ENCODE data around the gene GPR78. TPM values are rescaled to one million over a fixed set of nuclear protein-coding genes. Genes with fewer than 3 reads are reported as not detected.
"Not testable (repeated sequence)": the region's sequence is repeated elsewhere in the genome, so short reads cannot be mapped to it uniquely, and the experiment has no call there.

GPR78 gene
- total and polyA plus RNA-seq, 2 of the 8 experiments (the other 6 are each of a cell fraction or from before 2014, with no cell fraction given): 1.0 to 3.0 TPM

DNA sequence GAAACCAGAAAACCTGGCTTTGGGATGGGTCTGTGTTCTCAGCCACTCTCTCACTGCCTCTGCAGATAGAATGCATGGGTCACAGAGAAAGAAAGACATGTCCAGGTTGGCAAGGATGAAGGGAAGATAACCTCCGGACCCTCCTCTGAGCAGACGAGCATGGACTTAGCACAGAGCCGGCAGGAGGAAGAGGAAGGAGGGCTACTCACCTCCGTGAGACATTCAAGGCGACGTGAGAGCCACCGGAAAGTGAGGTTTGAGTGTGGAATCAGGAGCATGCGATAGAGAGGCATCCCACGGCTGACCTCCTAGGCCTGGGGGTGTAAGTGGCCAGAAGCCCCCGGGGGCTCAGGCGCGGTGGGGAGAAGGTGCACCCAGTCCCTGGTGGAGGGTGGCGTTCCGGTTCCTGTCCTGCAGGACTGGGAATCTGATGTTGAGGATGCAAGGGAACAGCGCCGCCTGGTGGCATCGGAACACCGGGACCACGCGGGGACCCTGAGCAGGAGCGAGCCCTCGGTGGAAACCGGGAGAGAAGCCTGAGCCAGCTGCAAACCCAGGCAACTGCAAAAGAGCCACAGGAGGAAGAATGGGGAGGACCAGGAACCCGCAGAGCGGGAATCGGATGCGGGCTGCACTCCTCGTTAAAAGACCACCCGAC, 55.8 kb downstream of the GPR78 start:
- H3K36me3 ChIP-seq (ENCODE audit: control insufficient read depth in 2 of 4, insufficient read depth in 4 of 4, low read length in 3 of 4); H3K27me3 ChIP-seq (replicated peaks in 1 of 4; ENCODE audit: control insufficient read depth in 3 of 4, extremely low read depth in 1 of 4, insufficient read depth in 3 of 4, low read length in 3 of 4); H4K20me1 ChIP-seq (replicated peaks in 1 of 2; ENCODE audit: control insufficient read depth in 1 of 2, insufficient read depth in 2 of 2, low read length in 2 of 2); H2BK20ac ChIP-seq (ENCODE audit: low read length); H2BK15ac ChIP-seq (ENCODE audit: low read length); H3K9me3 ChIP-seq (ENCODE audit: insufficient read depth in 2 of 2, low read depth in 1 of 2, low read length in 1 of 2); H3K4me3 ChIP-seq (ENCODE audit: extremely low read depth in 1 of 4, insufficient read depth in 2 of 4, low read depth in 3 of 4, low read length in 4 of 4); CTCF ChIA-PET (ENCODE audit: partially characterized antibody); H4K8ac ChIP-seq (ENCODE audit: extremely low read depth, insufficient read depth, low read length); H3K18ac ChIP-seq (ENCODE audit: extremely low read depth, low read length); H2BK120ac ChIP-seq (replicated peaks; ENCODE audit: low read depth, low read length); H3K4ac ChIP-seq (replicated peaks; ENCODE audit: insufficient read length, low read depth, low read length); H2BK12ac ChIP-seq (ENCODE audit: low read depth, low read length); H2AFZ ChIP-seq (ENCODE audit: low read length); POLR2A ChIA-PET (ENCODE audit: partially characterized antibody); H3K23me2 ChIP-seq (ENCODE audit: low read depth, low read length); H3K4me1 ChIP-seq (replicated peaks in 1 of 4; ENCODE audit: control insufficient read depth in 3 of 4, insufficient read depth in 4 of 4, low read length in 3 of 4); FAIRE-seq; H3K56ac ChIP-seq (replicated peaks; ENCODE audit: insufficient read length, low read depth, low read length); H3K27ac ChIP-seq (ENCODE audit: low read depth, low read length); H2AK5ac ChIP-seq (ENCODE audit: low read depth, low read length); H2BK5ac ChIP-seq (ENCODE audit: low read depth, low read length); H3K4me2 ChIP-seq (ENCODE audit: insufficient read depth in 1 of 2, low read depth in 2 of 2, low read length in 2 of 2); H4K5ac ChIP-seq (ENCODE audit: insufficient read length, low read depth, low read length); H3K14ac ChIP-seq (ENCODE audit: insufficient read length); H3K79me2 ChIP-seq (ENCODE audit: control insufficient read depth in 1 of 2, insufficient read depth in 2 of 2, low read length in 2 of 2); H4K91ac ChIP-seq (replicated peaks; ENCODE audit: insufficient read length, low read length); DNase-seq (ENCODE audit: low read depth in 1 of 2, low spot score in 2 of 2); H3K23ac ChIP-seq (ENCODE audit: insufficient read length); H3K79me1 ChIP-seq (ENCODE audit: low read depth, low read length); H3K9ac ChIP-seq (replicated peaks in 1 of 4; ENCODE audit: extremely low read depth in 1 of 4, low read depth in 3 of 4, low read length in 3 of 4): not testable (repeated sequence)
- WGBS, 2 experiments (ENCODE audit: extremely low coverage in 1 of 2, insufficient coverage in 1 of 2, insufficient read length in 1 of 2, insufficient replicate concordance in 2 of 2, low coverage in 1 of 2, low lambda C conversion rate in 2 of 2, missing lambda C conversion rate in 1 of 2): no CpG with 5 or more reads among the region's 29 CpGs

Other genes with a start within 250 kb of the GPR78 start
- 9.9 and 10.2 TPM in 2 replicates for gene ACOX3, start 139.7 kb upstream of the GPR78 start, total RNA-seq (2021; fragmentation: NEBNext Ultra II Directional; extraction: Animal tissue kit (Norgen Biotek cat#: 25700))
- 2.5 and 4.3 TPM in 2 replicates for gene ACOX3, start 139.7 kb upstream of the GPR78 start, polyA plus RNA-seq (2011; rRNA removed)
- gene TRMT44, start 139.6 kb upstream of the GPR78 start, total RNA-seq (2021; fragmentation: NEBNext Ultra II Directional; extraction: Animal tissue kit (Norgen Biotek cat#: 25700)): 20.1 and 23.9 TPM in 2 replicates
- gene TRMT44, start 139.6 kb upstream of the GPR78 start, polyA plus RNA-seq (2011; rRNA removed): 8.6 and 11.6 TPM in 2 replicates
- gene CPZ, start 12.4 kb downstream of the GPR78 start, total RNA-seq (2021; fragmentation: NEBNext Ultra II Directional; extraction: Animal tissue kit (Norgen Biotek cat#: 25700)): 28.8 and 31.5 TPM in 2 replicates
- 40.7 and 67.4 TPM in 2 replicates for gene CPZ, start 12.4 kb downstream of the GPR78 start, polyA plus RNA-seq (2011; rRNA removed)

Data from H1 (cell line).